ENCODE results near the gene ANKRD22.

- TF ChIP-seq CTCF (conservative IDR thresholded peaks at IDR 0.05 in 1 of 2, IDR thresholded peaks at IDR 0.05 in 1 of 2; ENCODE audit: extremely low read depth in 1 of 2, insufficient read depth in 1 of 2, low read depth in 1 of 2, low read length in 2 of 2) (no peak), EZH2 (IDR thresholded peaks at IDR 0.05; ENCODE audit: borderline replicate concordance, low read length) (no peak)
Measured at GRCh38 chr10:88873757-88874156, 22.1 kb upstream of the ANKRD22 start.

Data from mammary epithelial cell (primary cell).